Skeletal muscle cell (primary cell): Measurements from ENCODE around the gene APOBEC3B.
"Not testable (repeated sequence)": the region's sequence is repeated elsewhere in the genome, so short reads cannot be mapped to it uniquely, and the experiment has no call there.

Experiments used
- DNase-seq: peaks from one replicate; pipeline ENCODE4 v3.0.0-alpha.2; 2010; ENCODE audit warnings: low read depth
- H3K4me3 ChIP-seq: 2 replicates; pipeline ENCODE4 v1.5.1; 2011; ENCODE audit warnings: low read depth, mild to moderate bottlenecking, control low read depth, low read length, moderate library complexity

The APOBEC3B gene

DNA sequence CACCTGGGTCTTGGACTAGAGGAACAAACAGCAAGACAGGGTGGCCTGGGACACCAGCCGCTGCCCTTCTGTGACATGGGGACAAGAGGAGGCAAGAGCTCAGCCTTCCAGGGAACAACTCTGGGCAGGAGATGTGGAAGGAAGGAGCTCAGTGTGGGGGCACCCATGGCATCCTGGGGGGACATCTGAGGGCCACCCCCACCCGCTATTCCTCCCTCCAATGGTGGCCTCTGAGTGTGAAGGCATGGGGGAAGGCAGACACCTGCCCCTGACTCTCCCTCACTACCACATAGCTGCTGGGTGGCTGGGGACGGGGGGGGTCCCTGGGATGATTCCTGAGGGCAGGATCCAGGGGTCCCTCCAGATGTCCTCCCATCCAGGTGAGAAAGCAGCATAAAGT lies 4.5 kb downstream of the APOBEC3B start:
- DNase-seq: no peak
- no peak overlapping the region for H3K4me3 ChIP-seq

DNA sequence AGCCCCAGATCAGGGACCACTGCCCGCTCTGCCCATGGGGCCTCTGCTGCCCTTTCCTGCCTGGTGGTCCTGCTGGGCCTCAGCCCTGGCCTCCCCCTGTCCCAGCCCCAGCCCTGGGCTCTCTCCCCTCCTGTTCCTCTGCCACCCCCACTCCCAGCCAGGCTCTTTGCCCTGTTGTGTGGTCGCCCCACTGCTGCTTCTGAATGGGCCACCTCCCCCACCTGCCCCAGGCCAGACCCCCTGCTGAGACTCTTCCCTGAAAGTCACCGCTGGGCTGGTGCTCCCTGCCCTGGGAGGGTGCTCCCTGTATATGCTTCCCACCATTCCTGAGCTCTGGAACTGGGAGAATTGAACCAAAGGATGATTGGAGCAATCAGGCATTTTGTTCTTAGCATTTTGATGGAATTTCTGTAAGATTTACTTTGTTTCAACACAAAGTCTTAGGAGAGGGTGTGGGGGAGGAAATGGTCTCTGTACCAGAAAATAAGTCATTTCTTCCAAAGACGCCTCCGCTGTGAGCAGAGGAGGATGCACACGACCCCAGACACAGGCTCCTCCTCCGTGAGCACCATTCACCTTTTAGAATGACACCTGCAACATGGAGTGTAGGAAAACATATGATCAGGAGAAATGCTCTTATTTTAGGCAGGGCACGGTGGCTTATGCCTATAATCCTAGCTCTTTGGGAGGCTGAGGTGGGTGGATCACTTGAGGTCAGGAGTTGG lies 5.2 kb downstream of the APOBEC3B start:
- no peak overlapping the region for H3K4me3 ChIP-seq
- DNase-seq: no peak

DNA sequence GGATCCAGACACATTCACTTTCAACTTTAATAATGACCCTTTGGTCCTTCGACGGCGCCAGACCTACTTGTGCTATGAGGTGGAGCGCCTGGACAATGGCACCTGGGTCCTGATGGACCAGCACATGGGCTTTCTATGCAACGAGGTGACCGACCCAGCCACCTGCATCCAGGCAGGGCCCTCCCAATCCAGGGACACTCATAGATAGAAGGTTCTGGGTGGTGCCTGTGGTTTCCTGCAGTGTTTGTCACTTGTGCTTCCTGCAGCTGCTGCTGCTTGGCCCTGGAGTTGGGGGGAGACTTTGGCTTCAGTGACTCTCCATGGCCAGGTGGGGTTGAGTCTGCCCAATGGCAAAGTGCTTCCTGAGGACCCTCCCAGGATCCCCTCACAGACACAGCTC lies 7.3 kb downstream of the APOBEC3B start:
- H3K4me3 ChIP-seq: no peak overlapping the region
- DNase-seq: no peak

DNA sequence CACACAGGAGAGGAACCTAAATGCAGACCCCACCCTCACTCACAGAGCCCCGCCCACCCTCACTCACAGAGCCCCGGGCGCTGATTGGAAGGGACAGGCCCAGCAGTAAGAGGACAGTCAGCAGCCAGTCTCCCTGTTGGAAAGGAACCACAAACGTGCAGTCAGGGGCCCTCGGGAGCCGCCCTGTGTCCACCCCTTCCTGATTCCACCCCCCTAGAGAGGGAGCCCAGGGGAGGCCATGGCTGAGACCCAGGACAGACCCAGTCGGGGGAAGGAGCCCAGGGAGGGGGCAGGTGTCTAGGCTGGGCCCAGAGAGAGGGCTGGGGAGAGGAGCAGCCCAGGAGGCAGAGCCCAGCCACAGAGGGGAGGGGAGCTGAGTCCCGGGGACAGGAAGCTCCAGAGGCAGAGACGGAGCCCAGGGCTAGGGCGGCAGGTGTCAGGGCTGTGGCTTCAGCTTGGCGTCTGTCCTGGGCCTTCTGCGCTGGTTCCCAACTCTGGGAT lies 10.8 kb downstream of the APOBEC3B start:
- H3K4me3 ChIP-seq, DNase-seq: not testable (repeated sequence)

DNA sequence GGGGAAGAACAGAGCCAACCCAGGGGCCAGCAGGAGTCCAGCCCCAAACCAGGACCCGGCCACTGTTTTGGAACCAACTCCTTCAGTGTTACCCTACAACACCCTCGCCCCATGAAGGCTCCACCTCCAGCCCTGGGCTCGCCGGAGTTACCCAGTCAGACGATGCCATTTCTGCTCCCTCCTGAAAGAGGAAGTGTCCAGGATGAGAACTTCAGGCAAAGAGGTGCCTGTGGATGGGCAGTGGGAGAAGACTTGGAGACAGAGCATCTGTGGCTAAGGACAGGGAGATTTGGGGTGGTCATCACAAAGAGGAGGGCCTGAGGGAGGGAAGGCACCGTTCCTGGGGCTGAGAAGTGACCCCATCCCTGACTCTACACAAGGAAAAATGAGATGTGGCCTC lies 14.0 kb downstream of the APOBEC3B start:
- no peak for DNase-seq
- no peak overlapping the region for H3K4me3 ChIP-seq

DNA sequence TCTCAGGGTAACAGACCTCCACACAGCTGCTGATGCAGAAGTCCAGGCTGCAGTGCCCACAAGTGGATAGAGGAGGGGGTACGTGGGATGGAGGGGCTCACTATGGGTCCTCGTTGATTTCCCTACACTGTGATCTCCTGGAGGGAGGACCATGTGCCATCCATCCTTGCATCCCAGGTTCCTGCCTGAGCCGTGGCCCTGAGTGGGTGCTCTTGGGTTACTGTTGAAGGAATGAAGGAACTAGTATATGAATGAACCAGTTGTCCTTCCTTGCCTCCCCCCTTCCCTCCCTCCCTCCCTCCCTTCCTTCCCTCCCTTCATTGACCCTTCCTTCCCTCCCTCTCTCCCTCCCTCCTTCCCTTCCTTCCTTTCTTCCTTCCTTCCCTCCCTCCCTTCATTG lies 15.4 kb downstream of the APOBEC3B start:
- no peak for DNase-seq

DNA sequence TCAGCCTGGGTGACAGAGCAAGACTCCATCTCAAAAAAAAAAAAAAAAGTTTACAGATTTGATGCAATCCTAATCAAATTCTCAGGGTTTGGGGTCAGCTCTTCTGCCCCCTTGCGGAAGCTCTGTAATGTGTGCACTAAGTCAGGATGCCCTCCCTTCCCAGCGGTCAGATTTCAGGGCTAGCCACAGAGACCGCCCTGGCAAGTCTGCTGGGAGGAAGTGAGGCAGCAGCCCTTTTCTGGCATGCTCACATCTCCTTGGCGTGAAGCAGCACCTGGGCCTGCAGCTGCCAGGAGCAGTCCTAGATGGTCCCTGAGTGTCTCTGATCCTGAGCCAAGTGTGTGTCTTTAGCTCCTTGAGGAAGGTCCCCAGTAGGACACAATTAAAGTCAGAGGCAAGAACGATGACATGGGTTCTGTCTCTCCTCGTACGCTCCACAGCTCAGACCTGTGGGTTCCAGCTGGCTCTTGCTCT lies 21.1 kb downstream of the APOBEC3B start:
- DNase-seq: peak; percentile 54
- no peak overlapping the region for H3K4me3 ChIP-seq

More for the DNA sequence above, 15.4 kb downstream of the APOBEC3B start:
- H3K4me3 ChIP-seq: no peak overlapping the region

DNA sequence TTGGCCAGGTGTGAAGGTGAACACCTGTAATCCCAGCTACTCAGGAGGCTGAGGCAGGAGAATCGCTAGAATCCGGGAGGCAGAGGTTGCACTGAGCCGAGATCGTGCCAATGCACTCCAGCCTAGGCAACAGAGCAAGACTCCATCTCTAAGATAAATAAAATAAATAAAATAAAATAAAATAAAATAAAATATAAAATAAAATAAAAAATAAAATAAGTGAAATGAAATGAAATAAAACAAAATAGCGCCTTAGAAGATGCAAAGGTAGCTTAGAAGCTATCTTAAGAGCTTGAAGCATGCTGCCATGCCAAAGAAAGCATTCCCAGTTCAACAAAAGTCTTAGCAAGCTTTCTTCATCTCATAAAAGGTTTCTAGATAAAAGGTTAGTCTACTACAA lies 25.0 kb downstream of the APOBEC3B start:
- DNase-seq: no peak

DNA sequence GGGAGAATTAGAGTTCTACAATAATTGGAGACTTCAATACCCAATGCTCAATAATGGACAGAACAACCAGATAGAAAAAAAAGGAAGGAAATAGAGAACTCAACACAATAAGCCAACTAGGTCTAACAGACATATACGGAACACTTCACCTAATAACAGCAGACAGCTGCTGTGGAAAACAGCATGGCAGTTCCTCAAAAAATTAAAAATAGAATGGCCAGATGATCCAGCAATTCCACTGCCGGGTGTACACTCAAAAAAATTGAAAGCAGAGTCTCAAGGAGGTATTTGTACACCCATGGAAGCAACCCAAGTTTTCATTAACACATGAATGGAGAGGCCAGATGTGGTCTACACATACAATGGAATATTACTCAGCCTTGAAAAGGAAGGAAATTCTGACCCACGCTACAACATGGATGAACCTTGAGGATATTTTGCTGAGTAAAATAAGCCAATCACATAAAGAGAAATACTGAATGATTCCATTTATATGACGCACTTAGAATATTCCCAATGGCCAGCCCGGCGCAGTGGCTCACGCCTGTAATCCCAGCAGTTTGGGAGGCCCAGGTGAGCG lies 26.2 kb downstream of the APOBEC3B start:
- not testable (repeated sequence) for DNase-seq, H3K4me3 ChIP-seq

More for the DNA sequence above, 25.0 kb downstream of the APOBEC3B start:
- H3K4me3 ChIP-seq: no peak overlapping the region

DNA sequence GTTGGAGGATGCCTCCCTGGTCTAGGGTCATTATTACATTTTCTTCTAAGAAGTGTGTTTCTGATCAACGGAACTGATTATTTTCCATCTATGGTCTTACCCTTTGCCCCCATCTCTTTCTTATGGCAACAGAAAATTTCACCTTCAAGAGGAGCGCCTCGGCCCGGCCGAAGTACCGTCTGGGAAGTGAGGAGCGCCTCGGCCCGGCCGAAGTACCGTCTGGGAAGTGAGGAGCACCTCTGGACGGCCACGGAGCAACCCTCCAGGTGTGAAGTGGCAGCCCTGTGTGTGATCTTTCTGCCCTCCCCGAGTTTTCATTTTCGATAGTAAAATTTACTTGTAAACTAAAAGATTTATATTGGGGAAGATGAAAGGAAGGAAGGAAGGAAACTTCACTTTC lies 28.8 kb downstream of the APOBEC3B start:
- no peak for DNase-seq
- H3K4me3 ChIP-seq: no peak overlapping the region

DNA sequence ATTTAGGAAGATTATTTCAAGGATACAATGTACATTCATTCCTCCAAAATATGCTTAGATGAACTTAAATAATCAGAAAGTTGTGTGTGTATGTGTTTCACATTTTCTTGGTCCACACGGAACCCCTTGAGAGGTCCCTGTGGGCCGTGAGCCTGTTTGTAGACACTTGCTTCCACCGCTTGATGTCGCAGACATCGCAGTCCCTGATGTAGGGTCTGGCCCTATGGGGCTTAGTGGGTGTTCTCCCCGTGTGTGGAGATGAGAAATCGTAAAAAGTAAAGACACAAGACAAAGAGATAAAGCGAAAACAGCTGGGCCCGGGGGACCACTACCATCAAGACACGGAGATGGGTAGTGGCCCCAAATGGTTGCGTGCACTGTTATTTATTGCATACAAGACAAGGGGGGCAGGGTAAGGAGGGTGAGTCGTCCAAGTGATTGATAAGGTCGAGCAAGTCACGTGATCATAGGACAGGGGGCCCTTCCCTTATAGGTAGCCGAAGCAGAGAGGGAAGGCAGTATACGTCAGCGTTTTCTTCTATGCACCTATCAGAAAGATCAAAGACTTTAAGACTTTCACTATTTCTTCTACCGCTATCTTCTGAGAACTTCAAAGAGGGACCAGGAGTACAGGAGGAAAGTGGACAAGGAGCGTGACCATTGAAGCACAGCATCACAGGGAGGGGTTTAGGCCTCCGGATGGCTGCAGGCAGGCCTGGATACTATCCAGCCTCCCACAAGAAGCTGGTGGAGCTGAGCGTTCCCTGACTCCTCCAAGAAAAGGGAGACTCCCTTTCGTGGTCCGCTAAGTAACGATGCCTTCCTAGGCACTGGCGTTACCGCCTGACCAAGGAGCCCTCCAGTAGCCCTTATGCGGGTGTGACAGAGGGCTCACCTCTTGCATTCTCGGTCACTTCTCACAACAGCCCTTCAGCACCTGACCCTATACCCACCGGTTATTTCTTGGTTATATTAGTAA lies 30.7 kb downstream of the APOBEC3B start:
- DNase-seq: no peak
- no peak overlapping the region for H3K4me3 ChIP-seq

DNA sequence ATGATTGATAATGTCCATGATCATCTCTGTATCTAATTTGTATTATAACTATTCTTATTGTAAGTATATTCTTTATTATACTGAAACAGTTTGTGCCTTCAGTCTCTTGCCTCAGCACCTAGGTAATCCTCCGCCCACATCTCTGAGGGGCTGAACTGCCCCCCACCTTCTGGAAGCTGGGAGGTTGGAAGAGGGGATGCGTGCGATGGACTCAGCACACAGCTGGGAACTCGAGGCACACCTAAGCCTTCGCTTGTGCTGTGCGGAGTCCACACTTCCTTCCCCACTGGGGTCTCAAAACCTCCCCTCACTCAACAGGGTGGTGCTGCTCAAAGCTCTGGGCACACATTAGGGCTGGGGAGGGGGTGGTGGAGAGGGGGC lies 31.4 kb downstream of the APOBEC3B start:
- peak overlapping the region; percentile 62 for H3K4me3 ChIP-seq
- DNase-seq: not testable (repeated sequence)

DNA sequence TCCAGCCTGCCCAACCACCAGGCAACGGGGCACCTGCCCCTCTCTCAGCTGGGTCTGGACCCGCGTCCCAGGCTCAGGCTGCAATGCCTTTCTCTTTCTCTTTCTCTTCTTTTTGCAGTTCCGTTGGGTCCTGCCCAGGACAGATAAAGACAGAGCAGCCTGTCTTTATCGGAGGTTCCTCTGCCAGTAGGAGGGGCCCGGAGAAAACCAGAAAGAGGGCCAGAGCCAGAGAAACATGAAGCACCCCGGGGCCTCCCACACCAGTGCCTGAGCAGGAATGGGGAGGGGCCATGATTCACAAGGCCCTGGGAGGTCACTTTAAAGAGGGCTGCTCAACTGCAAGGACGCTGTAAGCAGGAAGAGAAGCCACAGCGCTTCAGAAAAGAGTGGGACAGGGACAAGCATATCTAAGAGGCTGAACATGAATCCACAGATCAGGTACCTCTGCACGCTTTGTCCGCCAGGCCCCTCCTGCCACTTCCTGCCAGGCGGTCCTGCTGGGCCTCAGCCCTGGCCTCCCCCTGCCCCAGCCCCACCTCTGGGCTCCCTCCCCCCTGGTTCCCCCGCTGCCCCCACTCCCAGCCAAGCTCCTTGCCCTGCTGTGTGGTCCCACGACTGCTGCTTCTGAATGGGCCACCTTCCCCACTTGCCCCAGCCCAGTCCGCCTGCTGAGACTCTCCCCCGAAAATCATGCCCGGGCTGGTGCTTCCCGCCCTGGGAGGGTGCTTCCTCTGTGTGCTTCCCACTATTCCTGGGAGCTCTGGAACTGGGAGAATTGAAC lies 32.0 kb downstream of the APOBEC3B start, which contains the start of gene APOBEC3C:
Gene APOBEC3C, plus strand, starts transcription at position 316 of the 781 bp plus-strand sequence. Its CDS starts 106 bp downstream, at position 422.
- peak within 1 kb of the TSS; percentile 62 for H3K4me3 ChIP-seq
- DNase-seq: peak; percentile 70

DNA sequence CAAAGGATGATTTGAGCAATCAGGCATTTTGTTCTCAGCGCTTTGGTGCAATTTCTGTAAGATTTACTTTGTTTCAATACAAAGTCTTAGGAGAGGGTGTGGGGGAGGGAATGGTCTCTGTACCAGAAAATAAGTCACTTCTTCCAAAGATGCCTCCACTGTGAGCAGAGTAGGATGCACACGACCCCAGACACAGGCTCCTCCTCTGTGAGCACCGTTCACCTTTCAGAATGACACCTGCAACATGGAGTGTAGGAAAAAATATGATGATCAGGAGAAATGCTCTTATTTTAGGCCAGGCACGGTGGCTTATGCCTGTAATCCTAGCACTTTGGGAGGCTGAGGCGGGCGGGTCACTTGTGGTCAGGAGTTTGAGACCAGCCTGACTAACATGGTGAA lies 32.6 kb downstream of the APOBEC3B start:
- H3K4me3 ChIP-seq: peak overlapping the region; percentile 62
- DNase-seq: not testable (repeated sequence)

DNA sequence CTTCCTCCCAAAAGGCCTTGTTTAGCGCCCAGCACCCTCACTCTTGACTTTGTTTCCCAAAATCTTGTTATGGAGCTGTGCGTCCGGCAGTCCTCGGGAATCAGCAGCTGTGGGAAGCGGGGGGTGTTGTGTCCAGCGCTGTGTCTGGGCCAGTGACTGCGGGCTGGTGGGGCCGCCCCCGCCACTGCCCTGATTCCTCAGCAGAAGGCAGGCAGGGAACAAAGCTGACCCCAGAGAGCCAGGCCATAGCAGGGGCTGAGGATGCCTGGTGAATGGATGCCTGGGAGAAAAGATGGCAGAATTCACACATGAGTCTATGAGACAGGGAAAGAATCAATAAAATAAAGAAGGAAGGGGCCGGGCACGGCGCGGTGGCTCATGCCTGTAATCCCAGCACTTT lies 34.4 kb downstream of the APOBEC3B start:
- H3K4me3 ChIP-seq: no peak overlapping the region

DNA sequence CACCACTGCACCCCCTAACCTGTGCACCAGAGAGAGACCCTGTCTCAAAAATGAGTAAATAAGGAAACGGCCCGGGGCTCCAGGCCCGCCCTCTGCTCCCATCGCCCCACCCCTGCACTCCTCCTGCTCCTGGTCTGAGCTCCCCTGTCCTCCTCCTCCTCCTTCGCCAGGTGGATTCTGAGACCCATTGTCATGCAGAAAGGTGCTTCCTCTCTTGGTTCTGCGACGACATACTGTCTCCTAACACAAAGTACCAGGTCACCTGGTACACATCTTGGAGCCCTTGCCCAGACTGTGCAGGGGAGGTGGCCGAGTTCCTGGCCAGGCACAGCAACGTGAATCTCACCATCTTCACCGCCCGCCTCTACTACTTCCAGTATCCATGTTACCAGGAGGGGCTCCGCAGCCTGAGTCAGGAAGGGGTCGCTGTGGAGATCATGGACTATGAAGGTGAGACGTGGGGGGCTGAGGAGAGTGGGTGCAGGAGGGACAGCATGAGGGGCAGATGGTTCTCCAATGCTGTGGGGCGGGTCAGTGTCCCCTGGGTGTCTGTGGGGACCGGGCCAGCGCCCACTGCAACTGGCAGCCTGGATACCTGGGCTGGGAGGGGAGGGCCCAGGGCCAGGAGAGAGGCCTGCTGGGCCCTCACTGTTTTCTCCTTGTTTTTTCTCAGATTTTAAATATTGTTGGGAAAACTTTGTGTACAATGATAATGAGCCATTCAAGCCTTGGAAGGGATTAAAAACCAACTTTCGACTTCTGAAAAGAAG lies 35.6 kb downstream of the APOBEC3B start:
- no peak overlapping the region for H3K4me3 ChIP-seq
- DNase-seq: no peak

More for the DNA sequence above, 34.4 kb downstream of the APOBEC3B start:
- no peak for DNase-seq

DNA sequence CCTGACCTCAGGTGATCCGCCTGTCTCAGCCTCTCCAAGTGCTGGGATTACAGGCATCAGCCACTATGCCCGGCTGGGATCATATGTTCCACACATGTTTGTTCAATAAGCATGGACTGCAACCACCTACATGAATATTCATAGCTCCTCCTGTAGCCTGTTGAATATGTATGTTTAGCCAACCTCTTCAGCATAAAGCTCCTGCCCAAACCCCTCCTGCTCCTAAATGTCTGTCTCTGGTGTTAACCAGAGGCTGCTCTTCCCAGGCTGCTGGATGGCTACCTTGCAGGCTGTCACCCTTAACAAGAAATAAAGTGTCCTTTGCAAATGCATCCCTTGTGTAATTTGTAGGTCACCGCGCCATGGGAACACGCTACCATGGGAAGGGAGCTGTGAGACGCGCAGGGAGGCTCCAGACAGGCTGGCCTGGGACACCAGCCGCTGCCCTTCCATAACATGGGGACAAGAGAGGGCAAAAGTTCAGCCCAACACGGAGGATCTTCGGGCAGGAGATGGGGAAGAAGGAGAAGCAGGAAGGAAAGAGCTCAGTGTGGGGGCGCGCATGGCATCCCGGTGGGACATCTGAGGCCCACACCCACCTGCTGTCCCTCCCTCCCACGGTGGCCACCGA lies 38.0 kb downstream of the APOBEC3B start:
- not testable (repeated sequence) for DNase-seq, H3K4me3 ChIP-seq
